MM.1S (cell line): ENCODE measurements around the gene PRPS2.

Experiments
- DNase-seq: peaks from one replicate; pipeline ENCODE4 v3.0.0-alpha.2; 2015
- H2AFZ ChIP-seq: fragments of 300-600 bp; sonication (generic); 2 replicates; pipeline ENCODE4 v1.6.0; 2016; ENCODE audit warnings: antibody characterized with exemption, low read length
- H3F3A ChIP-seq: fragments of 300-600 bp; sonication (generic); 2 replicates; pipeline ENCODE4 v1.6.1; 2016; ENCODE audit warnings: mild to moderate bottlenecking, antibody characterized with exemption, low read length, moderate library complexity, mixed read lengths; ENCODE audit not compliant: insufficient read depth
- H3K27ac ChIP-seq: fragments of 300-600 bp; sonication (generic); 2 replicates; pipeline ENCODE4 v1.5.1; 2016; ENCODE audit warnings: mild to moderate bottlenecking, low read length
- H3K27me3 ChIP-seq: fragments of 300-600 bp; sonication (generic); replicated peaks from 2 replicates; pipeline ENCODE4 v1.6.0; 2016; ENCODE audit warnings: low read length; ENCODE audit not compliant: insufficient read depth
- H3K36me3 ChIP-seq: fragments of 300-600 bp; sonication (generic); replicated peaks from 2 replicates; pipeline ENCODE4 v1.6.1; 2016; ENCODE audit warnings: mild to moderate bottlenecking, low read length, mixed read lengths; ENCODE audit not compliant: insufficient read depth
- H3K4me1 ChIP-seq: fragments of 300-600 bp; sonication (generic); 2 replicates; pipeline ENCODE4 v1.6.1; 2016; ENCODE audit warnings: low read length, mixed read lengths
- H3K4me2 ChIP-seq: fragments of 300-600 bp; sonication (generic); 2 replicates; pipeline ENCODE4 v1.6.0; 2016; ENCODE audit warnings: low read depth, low read length
- H3K4me3 ChIP-seq: fragments of 300-600 bp; sonication (generic); 2 replicates; pipeline ENCODE4 v1.5.1; 2016; ENCODE audit warnings: low read length, mixed read lengths
- H3K79me2 ChIP-seq: fragments of 300-600 bp; sonication (generic); 2 replicates; pipeline ENCODE4 v1.6.1; 2016; ENCODE audit warnings: mixed run types, low read length, mixed read lengths
- H3K9ac ChIP-seq: fragments of 300-600 bp; sonication (generic); 2 replicates; pipeline ENCODE4 v1.6.1; 2016; ENCODE audit warnings: low read length, mixed read lengths
- H3K9me2 ChIP-seq: fragments of 300-600 bp; sonication (generic); replicated peaks from 2 replicates; pipeline ENCODE4 v1.6.1; 2016; ENCODE audit warnings: mild to moderate bottlenecking, low read length, mixed read lengths; ENCODE audit not compliant: insufficient read depth
- H3K9me3 ChIP-seq: fragments of 300-600 bp; sonication (generic); replicated peaks from 2 replicates; pipeline ENCODE4 v1.6.1; 2016; ENCODE audit warnings: mild to moderate bottlenecking, low read length, mixed read lengths; ENCODE audit not compliant: insufficient read depth
- H4K20me1 ChIP-seq: fragments of 300-600 bp; sonication (generic); 2 replicates; pipeline ENCODE4 v1.6.1; 2016; ENCODE audit warnings: mild to moderate bottlenecking, low read length, moderate library complexity, mixed read lengths; ENCODE audit not compliant: insufficient read depth
- CTCF ChIP-seq: fragments of 300-600 bp; sonication (generic); IDR thresholded peaks from 2 replicates; pipeline ENCODE4 v1.5.1; 2016; ENCODE audit warnings: antibody characterized with exemption, low read length, mixed read lengths
- EZH2 ChIP-seq: fragments of 300-600 bp; sonication (generic); optimal IDR thresholded peaks from 2 replicates; pipeline ENCODE3; 2017; ENCODE audit warnings: low read depth, mild to moderate bottlenecking, antibody characterized with exemption, low read length, mixed read lengths
- EZH2phosphoT487 ChIP-seq: fragments of 300-600 bp; sonication (generic); IDR thresholded peaks from 2 replicates; pipeline ENCODE4 v1.6.1; 2018; ENCODE audit warnings: antibody characterized with exemption, low read length

The PRPS2 gene

GRCh38 chrX:12844319-12844718 is 53.1 kb downstream of the PRPS2 start:
- Histone ChIP-seq H3K4me2 (peak overlapping the region; percentile 68), H3K79me2 (no peaks in the 10 kb centered on the region), H3F3A (peaks cover 4% of the 10 kb centered on the region), H3K4me3 (peak overlapping the region; percentile 28), H3K9me2 (no peaks in the 10 kb centered on the region), H3K4me1 (peaks cover 14% of the 10 kb centered on the region; the same call in 1 of the 2 replicates), H3K9ac (no peak overlapping the region), H2AFZ (no peak overlapping the region), H3K9me3 (no peaks in the 10 kb centered on the region), H3K27ac (peak overlapping the region; percentile 7; the same call in 1 of the 2 replicates), H4K20me1 (no peaks in the 10 kb centered on the region), H3K27me3 (no peaks in the 10 kb centered on the region), H3K36me3 (no peaks in the 10 kb centered on the region)
- TF ChIP-seq CTCF = no peak
- TF ChIP-seq EZH2 = no peak
- TF ChIP-seq EZH2phosphoT487 = no peak
- DNase-seq = no peak

- no peak for DNase-seq
- no peaks in the 10 kb centered on the region for H3K9me2 ChIP-seq
- H3F3A ChIP-seq = peaks cover 10% of the 10 kb centered on the region
- peaks cover 41% of the 10 kb centered on the region for H3K4me1 ChIP-seq
- no peak overlapping the region for H3K4me3 ChIP-seq
- H3K27ac ChIP-seq = no peak overlapping the region
- no peaks in the 10 kb centered on the region for H4K20me1 ChIP-seq
- no peak overlapping the region for H2AFZ ChIP-seq
- no peak overlapping the region for H3K4me2 ChIP-seq
- TF ChIP-seq CTCF (no peak), EZH2 (no peak), EZH2phosphoT487 (no peak)
- no peaks in the 10 kb centered on the region for H3K9me3 ChIP-seq
- H3K36me3 ChIP-seq = no peaks in the 10 kb centered on the region
- no peaks in the 10 kb centered on the region for H3K79me2 ChIP-seq
- no peaks in the 10 kb centered on the region for H3K27me3 ChIP-seq
- no peak overlapping the region for H3K9ac ChIP-seq
These were observed 74.1 kb downstream of the PRPS2 start for GRCh38 chrX:12865359-12865758.

- H3K27me3 ChIP-seq = no peaks in the 10 kb centered on the region
- TF ChIP-seq CTCF (no peak), EZH2phosphoT487 (no peak), EZH2 (no peak)
- no peaks in the 10 kb centered on the region for H3K36me3 ChIP-seq
- peaks cover 10% of the 10 kb centered on the region for H3F3A ChIP-seq
- no peak within 1 kb of the TSS for H2AFZ ChIP-seq
- peak within 1 kb of the TSS; percentile 4; the same call in 1 of the 2 replicates for H3K4me3 ChIP-seq
- H3K9me3 ChIP-seq = no peaks in the 10 kb centered on the region
- H3K9ac ChIP-seq = peak within 1 kb of the TSS; percentile 40
- DNase-seq = no peak
- H4K20me1 ChIP-seq = no peaks in the 10 kb centered on the region
- H3K4me1 ChIP-seq = peaks cover 41% of the 10 kb centered on the region
- H3K9me2 ChIP-seq = no peaks in the 10 kb centered on the region
- H3K27ac ChIP-seq = peak within 1 kb of the TSS; percentile 93
- no peaks in the 10 kb centered on the region; the same call in 1 of the 2 replicates for H3K79me2 ChIP-seq
- H3K4me2 ChIP-seq = peak within 1 kb of the TSS; percentile 44
These were observed 75.5 kb downstream of the PRPS2 start, which contains the start of gene TLR7 for GRCh38 chrX:12866451-12867377. Gene TLR7, plus strand, starts transcription at chrX:12867072. Its CDS starts 507 bp downstream, at chrX:12867579.
